T-helper 9 cell (primary cell): ENCODE results near the gene HIC1.

Experiments used
- DNase-seq: peaks from one replicate; pipeline ENCODE4 v3.0.0-alpha.2; 2020

The HIC1 gene

DNA sequence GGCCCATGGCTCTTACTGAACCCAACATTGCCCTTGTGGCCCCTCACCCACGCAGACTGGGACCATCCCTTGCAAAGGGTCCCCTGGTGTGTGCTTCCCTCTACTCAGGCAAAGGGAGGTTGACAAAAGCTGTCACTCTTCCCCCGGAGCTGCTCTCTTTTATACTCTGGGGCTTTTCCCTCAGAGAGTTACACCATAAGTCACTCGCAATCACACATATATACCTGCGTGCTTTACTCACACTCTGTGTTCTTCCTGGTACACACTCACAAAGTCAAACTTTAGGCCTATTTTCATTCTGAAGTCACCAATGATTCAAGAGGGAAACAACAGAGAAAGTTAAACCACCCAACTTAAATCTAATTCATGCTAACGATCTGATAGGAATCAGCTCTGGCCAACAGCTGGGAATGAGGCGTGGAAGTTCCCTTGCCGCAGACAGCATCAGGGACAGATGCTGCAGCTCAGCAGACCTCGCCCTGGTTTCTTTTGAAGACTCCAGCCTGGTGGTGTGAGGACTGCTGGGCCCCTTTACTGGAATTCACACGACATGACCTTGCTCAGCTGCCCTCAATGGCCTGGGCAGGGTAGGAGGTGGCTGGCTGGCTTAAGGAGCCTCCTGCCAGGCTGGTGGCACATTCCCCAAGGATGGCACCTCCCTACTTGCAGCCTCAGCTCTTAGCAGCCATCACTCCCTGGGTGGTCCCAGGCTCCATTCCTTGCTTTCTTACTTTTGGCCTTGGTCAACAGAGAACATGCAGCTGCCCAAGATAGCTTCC lies 27.3 kb downstream of the HIC1 start:
- DNase-seq: no peak

GRCh38 chr17:2083613-2084035 lies 28.7 kb downstream of the HIC1 start:
- DNase-seq: no peak

GRCh38 chr17:2084036-2084765 lies 29.3 kb downstream of the HIC1 start:
- DNase-seq: no peak

DNA sequence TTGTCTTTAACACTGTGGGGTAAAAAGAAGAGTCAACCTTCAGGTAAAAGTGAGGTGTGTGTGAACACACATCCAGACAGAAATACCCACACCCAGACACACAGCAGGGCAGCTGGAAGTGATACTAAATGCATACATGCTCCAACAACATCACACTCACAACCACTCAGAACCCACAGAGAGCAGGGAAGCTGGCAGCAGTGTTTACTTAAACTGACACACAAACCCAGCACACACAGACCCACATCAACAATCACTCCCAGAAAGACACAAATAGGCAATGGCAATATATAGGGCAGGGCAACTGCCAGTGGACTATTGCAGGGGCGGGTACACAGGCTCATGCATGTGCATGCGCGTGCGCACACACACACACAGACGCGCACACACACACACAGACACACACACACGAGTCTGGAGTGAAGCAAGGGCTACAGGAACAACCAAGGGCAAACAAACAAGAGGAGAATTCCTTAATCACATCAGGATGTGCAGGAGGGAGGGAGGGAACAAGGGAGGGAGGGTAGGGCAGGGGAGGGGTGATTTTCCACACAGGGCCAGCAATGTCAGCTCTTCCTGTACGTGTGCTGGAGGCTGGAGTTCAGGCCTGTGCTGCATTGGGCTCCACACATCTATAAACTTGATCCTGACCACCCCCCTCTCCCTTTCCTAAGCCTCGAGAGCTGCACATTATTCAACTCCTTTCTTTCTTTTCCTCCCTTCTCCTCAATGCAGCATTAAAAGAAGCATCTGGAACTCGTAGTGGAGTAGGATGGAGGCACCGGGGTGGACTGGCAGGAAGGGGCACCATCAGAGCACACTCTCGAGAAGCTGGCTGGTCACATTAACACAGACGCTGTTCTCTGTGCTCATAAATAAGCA lies 30.1 kb downstream of the HIC1 start:
- no peak for DNase-seq

DNA sequence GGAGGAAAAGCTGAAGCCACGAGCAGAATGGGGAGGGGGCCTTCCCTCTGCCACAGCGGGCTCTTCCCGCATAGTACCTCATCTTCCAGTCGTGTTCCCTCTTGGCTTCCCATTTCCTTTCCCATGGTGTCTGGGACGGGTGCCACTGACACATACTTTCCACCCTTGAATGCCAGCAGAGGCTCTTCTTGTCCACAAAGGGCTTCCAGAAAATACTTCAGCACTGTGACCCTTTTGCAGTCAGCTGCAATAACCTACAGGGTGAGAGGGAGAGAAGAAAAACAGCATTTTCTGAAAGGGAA lies 30.7 kb downstream of the HIC1 start:
- DNase-seq: no peak

DNA sequence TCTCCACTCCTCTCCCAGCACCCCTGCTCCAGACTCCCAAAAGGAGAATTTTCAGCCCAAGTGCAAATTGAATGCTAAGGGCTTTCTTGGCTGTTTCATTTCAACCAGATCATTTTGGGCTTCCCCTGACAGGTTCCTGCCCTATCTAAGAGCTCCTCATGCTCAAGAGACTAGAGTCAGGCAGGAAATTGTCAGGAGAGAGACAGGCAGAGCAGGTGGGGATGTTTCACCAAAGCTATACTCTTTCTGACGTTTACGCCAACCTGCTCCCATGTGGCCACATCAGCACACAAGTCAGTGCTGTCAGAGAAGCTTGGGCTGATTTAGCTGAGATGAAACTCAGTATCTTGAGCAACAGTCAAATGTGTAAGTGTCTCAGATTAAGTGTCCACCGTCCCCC lies 31.4 kb downstream of the HIC1 start:
- no peak for DNase-seq

DNA sequence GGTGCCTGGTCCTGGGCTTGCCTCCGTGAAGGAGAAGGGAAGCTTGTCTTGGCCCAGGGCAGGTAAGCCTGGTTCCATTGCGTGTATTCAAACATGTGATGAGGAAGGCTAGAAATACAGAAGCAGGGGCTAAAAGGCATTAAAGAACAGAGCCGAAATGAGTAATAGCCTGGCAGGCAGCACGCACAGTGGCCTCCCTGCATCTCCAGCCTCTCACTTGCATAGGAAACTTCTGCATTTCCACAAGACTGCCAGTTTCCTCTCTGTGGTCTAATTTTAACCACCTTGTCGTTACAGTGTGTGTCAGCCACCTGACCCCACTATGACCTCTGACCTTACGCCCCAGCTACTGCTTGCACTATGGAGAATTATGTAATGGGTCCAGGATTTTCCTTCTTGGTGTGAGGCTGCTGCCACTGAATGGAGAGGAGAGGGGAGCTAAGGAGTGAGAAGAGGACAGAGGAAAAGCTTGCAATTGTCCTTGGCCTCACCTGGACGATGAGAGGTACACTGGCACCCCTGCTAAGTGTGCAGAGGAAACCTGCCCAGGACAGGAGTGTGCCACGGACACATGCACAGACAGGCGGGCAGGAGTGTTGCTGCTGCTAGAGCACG lies 32.8 kb downstream of the HIC1 start:
- peak; percentile 17 for DNase-seq

DNA sequence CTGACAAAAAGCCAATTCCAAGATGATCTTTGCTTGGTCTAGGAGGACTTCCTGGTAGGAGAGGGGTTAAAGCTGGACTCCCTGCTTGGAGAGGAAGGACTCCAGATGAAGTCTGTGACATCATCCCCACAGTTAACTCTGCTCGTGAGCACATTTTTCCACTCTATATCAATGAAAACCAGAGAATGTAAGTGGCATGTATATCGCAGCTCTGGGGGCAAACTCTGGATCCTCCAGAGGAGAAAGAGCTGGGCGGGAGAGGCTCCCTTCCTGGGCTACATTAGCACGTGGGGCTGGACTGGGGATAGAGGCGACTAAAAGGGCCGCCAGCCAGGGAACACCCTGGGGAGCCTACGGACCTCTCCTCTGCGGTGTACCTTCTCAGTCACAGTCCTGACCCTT lies 34.1 kb downstream of the HIC1 start:
- DNase-seq: no peak

DNA sequence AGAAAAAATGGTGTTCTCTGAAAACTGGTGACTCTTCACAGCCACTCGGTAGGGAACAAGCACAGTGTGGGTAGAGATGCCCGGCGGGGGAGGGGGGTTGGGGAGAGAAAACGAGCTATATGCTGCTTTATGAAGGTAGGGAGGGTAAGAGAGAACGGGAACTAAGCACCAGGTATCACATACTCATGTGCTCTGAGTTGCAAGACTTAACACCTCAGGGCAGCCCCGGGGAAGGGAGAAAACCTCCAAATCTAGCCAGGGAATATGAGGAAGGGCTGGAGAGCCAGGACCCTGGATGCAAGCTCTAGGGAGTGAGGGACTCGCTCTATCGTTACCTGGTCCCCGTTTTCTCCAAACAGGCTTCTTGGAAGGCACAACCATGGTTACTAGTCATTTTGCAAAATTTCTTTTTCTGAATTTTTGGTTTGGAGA lies 35.3 kb downstream of the HIC1 start:
- no peak for DNase-seq

GRCh38 chr17:2090804-2091534 lies 36.1 kb downstream of the HIC1 start:
- no peak for DNase-seq

- DNase-seq: no peak
Observed at GRCh38 chr17:2092253-2092652, 37.4 kb downstream of the HIC1 start.

DNA sequence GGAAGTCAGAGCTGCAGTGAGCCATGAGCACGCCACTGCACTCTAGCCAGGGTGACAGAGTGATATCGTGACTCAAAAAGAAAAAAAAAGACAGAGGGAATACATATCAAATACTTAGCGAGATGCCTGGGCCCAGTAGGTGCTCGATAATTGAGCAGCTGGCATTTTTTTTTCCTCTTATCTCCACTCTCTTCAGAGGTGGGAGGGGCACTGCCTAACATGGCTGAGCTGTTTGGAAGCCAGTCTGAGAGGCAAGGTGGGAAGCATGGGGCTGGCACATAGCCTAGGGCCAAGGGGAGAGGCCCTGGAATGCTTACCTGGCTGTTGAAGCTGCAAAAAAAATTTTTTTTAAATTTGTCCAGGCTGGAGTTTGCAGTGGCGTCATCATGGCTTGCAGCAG lies 38.4 kb downstream of the HIC1 start:
- no peak for DNase-seq

GRCh38 chr17:2094891-2095535 lies 40.1 kb downstream of the HIC1 start:
- no peak for DNase-seq

DNA sequence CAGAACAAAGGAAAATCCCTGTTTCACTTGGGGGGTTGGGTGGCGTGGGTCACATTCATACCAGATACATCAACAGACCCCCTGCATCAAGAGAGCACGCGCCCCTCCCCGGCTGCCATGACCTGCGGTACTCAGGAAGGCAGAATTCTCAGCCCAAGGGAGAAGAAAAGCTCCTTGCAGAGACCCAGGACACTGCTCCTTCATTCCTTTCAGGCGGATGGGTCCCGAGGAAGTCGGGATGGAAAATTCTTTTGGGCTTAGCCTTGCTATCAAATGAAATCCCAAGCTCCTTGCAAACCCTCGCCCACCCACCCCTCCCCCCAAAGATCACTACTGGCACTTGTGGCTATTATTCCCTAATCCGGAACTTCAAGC lies 40.6 kb downstream of the HIC1 start:
- DNase-seq: no peak

DNA sequence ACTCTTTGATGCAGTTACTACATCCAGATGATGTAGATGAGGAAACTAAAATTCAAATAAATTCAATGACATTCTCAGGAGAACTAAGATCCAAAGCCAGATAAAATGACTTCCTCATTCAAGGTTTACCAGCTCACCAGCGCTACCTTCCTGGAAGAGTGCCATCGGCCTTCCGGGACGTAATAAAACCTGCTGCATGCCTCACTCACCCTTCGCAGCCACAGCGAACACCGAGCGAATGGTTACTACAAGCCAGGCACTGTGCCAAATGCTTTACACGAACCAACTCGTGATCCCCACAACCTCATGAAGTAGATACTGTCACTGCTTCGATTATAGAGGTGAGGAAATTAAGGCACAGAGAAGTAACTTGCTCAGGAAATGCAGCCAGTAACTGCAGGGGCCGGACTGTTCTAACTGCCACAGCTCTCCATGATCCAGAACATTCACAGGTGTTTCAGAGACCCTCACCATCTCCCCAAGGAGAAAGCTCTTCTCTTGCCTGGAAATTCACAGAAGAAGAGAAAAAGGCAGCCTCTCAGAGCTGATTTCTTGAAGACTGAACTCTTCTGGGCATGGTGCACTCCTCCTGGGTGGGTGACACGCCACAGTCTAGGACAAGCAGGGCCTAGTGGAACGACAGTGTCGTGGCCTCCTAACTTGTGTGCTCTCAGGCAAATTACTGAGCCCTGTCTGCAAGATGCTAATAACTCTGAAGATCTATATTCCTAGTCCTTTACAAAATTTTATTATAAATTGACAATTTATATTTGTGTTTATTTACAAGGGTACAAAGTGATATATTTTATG lies 46.8 kb downstream of the HIC1 start:
- peak; percentile 14 for DNase-seq

DNA sequence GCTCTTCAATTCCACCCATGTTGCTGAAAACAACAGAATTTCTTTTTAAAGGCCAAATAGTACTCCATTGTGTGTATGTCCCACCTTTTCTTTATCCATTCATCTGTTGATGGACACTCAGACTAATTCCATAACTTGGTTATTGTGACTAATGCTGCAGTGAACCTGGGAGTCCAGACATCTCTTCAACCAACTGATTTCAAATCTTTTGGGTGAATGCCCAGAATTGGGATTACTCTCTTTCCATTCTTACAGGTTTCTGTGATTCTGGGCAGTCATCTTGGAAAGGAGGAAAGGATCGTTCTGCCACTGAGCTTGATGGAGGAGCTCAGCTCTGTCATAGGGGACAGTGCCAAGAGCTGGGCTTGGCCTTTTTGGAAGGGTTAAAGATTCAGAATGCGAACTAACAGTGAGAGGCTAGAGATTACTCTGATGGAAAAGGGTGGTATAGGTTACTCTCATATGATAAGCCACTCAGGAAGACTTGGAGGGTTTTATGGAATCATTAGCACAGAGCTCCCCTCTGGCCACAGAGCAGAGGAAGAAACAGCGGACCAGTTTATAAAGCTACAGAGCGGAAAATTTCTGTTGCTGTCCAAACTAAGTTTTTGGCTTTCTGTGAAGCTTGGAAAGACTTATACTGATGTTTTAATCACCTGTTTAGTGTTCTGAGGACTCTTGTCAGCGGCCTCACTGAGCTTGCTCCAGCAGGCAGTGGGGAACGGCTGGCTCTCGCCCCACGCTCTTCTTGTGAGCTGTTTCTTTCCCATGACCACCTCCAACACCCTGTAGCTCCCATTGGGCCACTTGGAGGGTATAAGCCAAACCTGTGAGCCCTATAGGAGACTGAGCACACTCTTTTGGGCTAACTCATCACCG lies 48.3 kb downstream of the HIC1 start:
- no peak for DNase-seq

- DNase-seq: no peak
Observed at GRCh38 chr17:2105663-2106062, 50.8 kb downstream of the HIC1 start.

GRCh38 chr17:2106308-2106955 lies 51.5 kb downstream of the HIC1 start:
- no peak for DNase-seq

- no peak for DNase-seq
Observed at GRCh38 chr17:2107050-2107449, 52.1 kb downstream of the HIC1 start.
